AG08396 (cell line): Measurements from ENCODE around the gene FAM170A.

Source experiments
- DNase-seq: peaks from one replicate; pipeline ENCODE4 v3.0.0; 2012; ENCODE audit warnings: low spot score, mixed read lengths

The FAM170A gene

GRCh38 chr5:119629339-119629738, at the start of gene FAM170A:
TSS of gene FAM170A (plus strand) at chr5:119629558. CDS start at chr5:119629769, 211 bp downstream.
- no peak for DNase-seq

GRCh38 chr5:119582987-119583386, 46.4 kb upstream of the FAM170A start:
- DNase-seq = no peak

- DNase-seq = no peak
Observed at GRCh38 chr5:119583684-119584083, 45.7 kb upstream of the FAM170A start.

GRCh38 chr5:119596046-119596445, 33.3 kb upstream of the FAM170A start:
- DNase-seq = no peak

- no peak for DNase-seq
Observed at GRCh38 chr5:119597728-119598298, 31.5 kb upstream of the FAM170A start.

- DNase-seq = no peak
Observed at GRCh38 chr5:119613937-119614336, 15.4 kb upstream of the FAM170A start.

- DNase-seq = no peak
Observed at GRCh38 chr5:119614838-119615237, 14.5 kb upstream of the FAM170A start.

- DNase-seq = no peak
Observed at GRCh38 chr5:119626086-119626485, 3.3 kb upstream of the FAM170A start.

GRCh38 chr5:119630752-119631440, 1.5 kb downstream of the FAM170A start:
- DNase-seq = no peak

GRCh38 chr5:119631660-119632059, 2.3 kb downstream of the FAM170A start:
- no peak for DNase-seq

- no peak for DNase-seq
Observed at GRCh38 chr5:119651486-119651885, 22.1 kb downstream of the FAM170A start.

- no peak for DNase-seq
Observed at GRCh38 chr5:119655061-119655460, 25.7 kb downstream of the FAM170A start.

- no peak for DNase-seq
Observed at GRCh38 chr5:119656023-119656422, 26.7 kb downstream of the FAM170A start.

GRCh38 chr5:119666542-119666941, 37.2 kb downstream of the FAM170A start:
- DNase-seq = no peak

GRCh38 chr5:119678351-119679028, 49.1 kb downstream of the FAM170A start:
- no peak for DNase-seq

GRCh38 chr5:119680080-119680479, 50.7 kb downstream of the FAM170A start:
- no peak for DNase-seq

- DNase-seq = no peak
Observed at GRCh38 chr5:119681734-119682133, 52.4 kb downstream of the FAM170A start.

GRCh38 chr5:119682372-119682771, 53.0 kb downstream of the FAM170A start:
- DNase-seq = no peak
